Sigmoid colon (tissue), 4 donors: ENCODE measurements around the gene KMT2E.

Experiments used
- CTCF ChIP-seq, 4 experiments: fragments of 450-650 bp in 3 of 4; fragments of 200-600 bp in 1 of 4; IDR thresholded peaks; one replicate each; pipeline ENCODE4 v1.5.1; 2016 to 2019; ENCODE audit warnings: antibody characterized with exemption in 4 of 4, mild to moderate bottlenecking in 3 of 4, moderate library complexity in 2 of 4
- EP300 ChIP-seq, 4 donors: sonication (generic); formaldehyde crosslinking; IDR thresholded peaks; one replicate each; pipeline ENCODE4 v1.6.1; 2017; ENCODE audit warnings: antibody characterized with exemption in 4 of 4
- POLR2A ChIP-seq, 2 donors: fragments of 450-650 bp; IDR thresholded peaks; one replicate each; pipeline ENCODE4 v1.6.1; 2016; ENCODE audit warnings: antibody characterized with exemption in 2 of 2, mild to moderate bottlenecking in 2 of 2, moderate library complexity in 2 of 2
- POLR2AphosphoS5 ChIP-seq, 4 donors: sonication (generic); formaldehyde crosslinking; IDR thresholded peaks; one replicate each; pipeline ENCODE4 v1.6.1; 2017; ENCODE audit warnings: antibody characterized with exemption in 4 of 4

GRCh38 chr7:105156731-105157130 lies 142.7 kb downstream of the KMT2E start:
- no peak for TF ChIP-seq CTCF (IDR thresholded peaks at IDR 0.05)
- no peak for TF ChIP-seq EP300 (IDR thresholded peaks at IDR 0.05)
- no peak for TF ChIP-seq POLR2AphosphoS5 (IDR thresholded peaks at IDR 0.05)
- no peak for TF ChIP-seq POLR2A (IDR thresholded peaks at IDR 0.05)
